Stimulated activated CD4-positive, alpha-beta T cell treated with anti-CD3 and anti-CD28 coated beads, Interleukin-2, amount 100 ng/mL, for 48 hours (primary cell): ENCODE data around the gene CDK5.
"Not testable (repeated sequence)": the region's sequence is repeated elsewhere in the genome, so short reads cannot be mapped to it uniquely, and the experiment has no call there.

Experiments used
- DNase-seq, 2 donors: peaks; one replicate each; pipeline ENCODE4 v3.0.0-alpha.2; 2020

The CDK5 gene

DNA sequence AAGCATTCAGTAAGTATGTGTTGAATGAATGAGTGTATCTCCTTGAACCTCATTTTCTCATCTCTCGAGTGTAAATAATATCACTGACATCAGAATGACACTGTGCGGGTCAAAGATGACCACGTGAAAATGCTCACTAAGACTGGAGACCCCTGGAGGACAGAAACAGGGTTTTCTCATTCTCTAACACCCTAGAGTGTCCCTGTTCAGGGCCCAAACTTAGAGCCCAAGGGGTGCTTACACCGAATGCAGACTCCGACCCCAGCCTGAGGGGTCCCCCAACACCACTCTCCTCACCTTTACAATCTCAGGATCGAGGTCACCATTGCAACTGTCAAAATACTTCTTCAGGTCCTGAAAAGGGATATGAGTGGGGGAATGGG is 1.4 kb downstream of the CDK5 start:
- no peak for DNase-seq

DNA sequence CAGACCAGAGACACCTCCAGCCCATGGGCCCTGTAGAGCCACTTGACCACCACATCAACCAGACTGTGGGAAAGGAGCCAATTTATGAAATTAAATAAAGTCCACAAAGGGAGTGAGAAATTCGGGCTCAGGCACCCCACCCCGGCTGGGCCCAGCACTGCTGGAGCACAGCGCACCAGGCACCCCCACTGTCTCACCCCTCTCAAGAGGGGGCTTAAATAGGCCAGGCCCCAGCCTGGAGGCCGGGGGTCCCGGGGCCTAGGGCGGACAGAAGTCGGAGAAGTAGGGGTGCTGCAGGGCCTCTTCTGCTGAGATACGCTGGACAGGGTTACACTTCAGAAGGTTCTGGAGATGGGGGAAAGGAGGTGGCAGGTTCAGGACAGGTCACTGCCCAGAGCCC is 3.9 kb downstream of the CDK5 start:
- DNase-seq: no peak

DNA sequence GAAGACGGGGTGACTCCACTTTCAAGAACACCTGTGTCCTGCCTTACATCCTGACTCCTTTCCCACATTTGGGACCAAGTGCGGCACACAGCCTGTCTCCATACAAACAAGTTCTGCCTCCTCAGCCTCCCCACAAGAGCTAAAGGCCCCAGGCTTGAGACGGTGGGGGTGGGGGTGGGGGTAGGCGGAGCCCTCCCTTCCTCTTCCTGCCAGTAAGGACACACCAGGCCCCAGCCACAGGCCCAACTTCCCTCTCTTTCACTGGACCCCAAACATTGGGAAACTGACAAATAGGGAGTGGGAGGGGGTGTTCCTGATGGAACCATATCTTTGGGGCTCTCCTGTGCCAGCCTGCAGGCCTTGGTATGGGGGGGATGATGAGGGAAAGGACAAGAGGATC is 4.6 kb downstream of the CDK5 start:
- DNase-seq: no peak

DNA sequence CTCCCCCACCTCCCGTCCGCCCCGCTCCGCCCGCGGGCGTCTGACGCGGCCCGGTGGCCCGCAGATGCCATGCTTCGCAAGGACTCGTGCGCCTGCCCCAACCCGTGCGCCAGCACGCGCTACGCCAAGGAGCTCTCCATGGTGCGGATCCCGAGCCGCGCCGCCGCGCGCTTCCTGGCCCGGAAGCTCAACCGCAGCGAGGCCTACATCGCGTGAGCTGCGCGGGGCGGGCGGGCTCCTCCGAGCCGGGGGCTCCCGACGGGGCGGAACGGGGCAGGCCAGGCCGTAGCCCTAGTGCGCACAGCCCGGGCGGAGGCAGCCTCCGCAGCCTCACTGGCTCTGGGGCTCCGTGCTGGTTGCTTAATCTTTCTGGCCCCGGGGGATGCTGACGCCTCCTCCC is 6.6 kb downstream of the CDK5 start:
- peak; percentile 35 to 43 for DNase-seq

DNA sequence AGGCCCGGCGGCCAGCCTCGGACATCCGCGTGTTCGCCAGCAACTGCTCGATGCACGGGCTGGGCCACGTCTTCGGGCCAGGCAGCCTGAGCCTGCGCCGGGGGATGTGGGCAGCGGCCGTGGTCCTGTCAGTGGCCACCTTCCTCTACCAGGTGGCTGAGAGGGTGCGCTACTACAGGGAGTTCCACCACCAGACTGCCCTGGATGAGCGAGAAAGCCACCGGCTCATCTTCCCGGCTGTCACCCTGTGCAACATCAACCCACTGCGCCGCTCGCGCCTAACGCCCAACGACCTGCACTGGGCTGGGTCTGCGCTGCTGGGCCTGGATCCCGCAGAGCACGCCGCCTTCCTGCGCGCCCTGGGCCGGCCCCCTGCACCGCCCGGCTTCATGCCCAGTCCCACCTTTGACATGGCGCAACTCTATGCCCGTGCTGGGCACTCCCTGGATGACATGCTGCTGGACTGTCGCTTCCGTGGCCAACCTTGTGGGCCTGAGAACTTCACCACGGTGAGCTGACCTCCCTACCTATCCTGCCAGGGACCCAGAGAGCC is 8.7 kb downstream of the CDK5 start:
- no peak for DNase-seq

DNA sequence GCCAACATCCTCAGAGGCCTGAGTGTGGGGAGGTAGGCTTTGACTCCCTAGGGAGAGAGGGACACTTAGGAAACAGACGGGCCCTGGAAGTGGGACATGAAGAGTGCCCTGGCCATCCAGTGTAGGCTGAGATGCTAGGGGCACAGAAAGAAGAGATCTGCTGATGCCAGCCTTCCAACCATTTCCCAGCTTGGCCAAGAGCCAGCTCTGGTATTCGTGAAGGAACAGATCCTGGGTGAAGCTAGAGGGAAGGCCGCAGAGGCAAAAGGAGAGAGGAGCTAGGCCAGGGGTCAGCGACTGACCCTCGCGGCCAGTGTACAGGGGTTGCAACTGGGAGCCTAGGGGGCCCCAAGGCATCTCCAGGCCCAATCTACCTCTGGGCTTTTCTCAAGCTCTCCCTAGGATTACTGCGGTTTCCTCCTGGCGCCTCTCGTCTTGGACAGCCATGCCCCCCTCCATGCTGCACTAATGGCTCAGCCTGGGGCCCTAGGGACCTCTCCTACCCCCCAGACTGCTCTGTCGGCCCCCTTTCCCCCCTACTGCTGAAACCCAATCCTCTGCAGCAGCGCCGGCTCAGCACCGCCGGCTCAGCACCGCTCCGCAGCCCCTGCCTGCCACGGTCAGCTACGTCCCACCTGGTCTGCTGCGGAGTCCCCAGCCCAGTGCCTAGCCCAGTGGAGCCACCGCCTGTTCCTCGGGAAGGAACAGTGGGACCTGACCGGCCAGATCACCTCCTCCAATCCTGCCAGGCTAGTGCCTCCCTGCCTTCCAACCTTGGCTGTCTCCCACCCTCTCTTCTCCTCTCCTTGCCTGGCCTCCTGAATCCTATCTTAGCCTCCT is 9.5 kb downstream of the CDK5 start, which contains the start of gene ASIC3:
Gene ASIC3 (plus strand): TSS at position 556 of the 840 bp plus-strand sequence. CDS start 355 bp downstream, outside the sequence.
- DNase-seq: no peak

DNA sequence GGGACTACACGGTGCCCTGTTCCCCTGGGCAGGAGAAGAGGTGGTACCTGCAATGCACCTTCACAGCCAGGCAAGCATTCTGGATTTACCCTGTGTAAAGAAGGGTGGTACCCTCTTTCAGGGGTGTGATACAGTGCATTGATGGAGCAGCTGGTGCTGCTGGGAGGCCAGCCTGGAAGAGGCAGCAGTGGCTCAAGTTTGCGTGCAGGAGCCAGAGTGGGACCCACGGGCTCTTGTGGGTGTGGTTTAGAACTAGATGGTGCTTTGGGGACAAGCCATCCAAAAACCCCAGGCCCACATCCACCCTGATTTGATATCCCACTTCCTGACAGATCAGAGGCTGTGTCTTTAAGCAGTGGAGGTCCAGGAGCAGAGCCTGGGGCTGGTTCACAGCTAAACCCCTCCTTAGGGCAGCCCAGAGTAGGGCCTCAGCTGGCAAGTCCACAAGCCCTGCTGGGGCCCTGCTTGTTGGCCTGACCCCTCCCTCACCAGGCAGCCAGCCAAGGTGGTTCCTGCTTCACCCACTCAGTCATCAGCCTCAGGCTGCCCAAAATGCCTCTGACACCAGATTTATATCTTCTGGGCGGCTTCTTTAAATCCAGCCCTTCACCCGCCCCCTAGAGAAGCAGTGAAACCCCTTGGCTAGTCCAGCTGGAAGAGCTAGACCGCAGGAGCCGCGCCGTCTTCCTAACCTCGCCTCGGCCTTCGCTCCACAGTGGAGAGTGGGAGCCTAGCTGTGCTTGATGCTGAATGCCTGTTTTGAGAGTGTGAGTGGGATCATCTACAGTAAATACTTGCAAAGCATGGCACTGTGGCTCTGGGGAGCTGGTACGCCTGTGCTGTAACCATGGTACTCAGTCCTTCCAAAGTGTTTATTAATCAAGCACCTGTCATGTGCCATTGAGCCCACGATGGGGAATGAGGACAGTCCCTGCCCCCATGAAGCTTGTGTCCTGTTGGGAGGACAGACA is 10.8 kb downstream of the CDK5 start:
- DNase-seq: no peak

DNA sequence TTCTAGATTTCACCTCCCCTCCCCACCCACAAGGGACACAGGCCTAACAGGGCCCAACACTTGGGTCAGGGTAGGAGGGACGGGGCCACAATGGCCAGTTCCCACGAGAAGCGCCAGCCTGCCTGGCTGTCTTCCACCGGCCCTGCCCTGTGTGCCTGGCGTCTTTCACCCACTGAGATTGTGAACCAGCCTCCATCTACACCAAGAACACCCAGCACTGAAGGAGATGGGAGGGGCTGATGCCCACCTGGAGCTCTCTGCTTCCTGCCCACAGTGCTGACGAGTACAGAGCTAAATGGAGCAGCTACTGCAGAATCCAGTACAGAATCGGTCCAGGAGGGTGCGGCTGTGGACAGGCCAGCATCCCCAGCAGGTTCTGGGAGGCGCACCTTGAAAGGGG is 11.7 kb downstream of the CDK5 start:
- no peak for DNase-seq

DNA sequence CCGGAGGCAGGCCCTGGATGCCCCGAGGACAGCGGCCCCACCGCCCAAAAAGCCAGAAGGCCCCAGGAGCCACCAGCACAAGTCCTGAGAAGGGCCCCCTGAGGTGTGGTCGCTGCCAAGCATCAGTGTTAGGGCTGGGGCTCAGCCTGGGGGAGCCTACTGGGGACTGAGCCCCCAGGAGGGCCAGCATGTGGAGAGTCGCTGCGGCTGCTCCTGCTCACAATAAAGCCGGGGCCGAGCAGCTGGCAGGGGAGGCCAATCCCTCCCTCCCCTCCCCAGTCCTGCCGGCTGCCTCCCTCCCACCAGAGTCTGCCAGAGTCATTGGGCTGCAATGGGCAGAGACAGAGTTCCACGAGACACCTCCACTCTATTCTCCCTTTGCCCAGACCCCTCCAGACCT is 12.4 kb downstream of the CDK5 start:
- DNase-seq: no peak

DNA sequence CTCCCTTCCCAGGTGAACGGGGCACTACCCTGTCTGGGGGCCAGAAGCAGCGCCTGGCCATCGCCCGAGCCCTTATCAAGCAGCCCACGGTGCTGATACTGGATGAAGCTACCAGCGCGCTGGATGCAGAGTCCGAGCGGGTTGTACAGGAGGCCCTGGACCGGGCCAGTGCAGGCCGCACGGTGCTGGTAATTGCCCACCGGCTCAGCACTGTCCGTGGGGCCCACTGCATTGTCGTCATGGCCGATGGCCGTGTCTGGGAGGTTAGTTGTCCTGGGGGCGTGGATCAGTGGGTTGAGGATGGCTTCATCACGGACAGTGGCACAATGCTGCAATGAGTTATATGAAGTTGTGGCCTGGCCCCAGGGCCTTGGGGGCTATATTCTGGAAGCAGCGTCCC is 13.7 kb downstream of the CDK5 start:
- no peak for DNase-seq

DNA sequence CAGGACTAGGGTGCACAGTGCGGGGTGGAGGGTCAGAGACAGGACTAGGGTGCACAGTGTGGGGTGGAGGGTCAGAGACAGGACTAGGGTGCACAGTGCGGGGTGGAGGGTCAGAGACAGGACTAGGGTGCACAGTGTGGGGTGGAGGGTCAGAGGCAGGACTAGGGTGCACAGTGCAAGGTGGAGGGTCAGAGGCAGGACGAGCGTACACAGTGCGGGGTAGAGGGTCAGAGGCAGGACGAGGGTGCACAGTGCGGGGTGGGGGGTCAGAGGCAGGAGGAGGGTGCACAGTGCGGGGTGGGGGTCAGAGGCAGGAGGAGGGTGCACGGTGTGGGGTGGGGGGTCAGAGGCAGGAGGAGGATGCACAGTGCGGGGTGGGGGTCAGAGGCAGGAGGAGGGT is 14.2 kb downstream of the CDK5 start:
- DNase-seq: not testable (repeated sequence)

DNA sequence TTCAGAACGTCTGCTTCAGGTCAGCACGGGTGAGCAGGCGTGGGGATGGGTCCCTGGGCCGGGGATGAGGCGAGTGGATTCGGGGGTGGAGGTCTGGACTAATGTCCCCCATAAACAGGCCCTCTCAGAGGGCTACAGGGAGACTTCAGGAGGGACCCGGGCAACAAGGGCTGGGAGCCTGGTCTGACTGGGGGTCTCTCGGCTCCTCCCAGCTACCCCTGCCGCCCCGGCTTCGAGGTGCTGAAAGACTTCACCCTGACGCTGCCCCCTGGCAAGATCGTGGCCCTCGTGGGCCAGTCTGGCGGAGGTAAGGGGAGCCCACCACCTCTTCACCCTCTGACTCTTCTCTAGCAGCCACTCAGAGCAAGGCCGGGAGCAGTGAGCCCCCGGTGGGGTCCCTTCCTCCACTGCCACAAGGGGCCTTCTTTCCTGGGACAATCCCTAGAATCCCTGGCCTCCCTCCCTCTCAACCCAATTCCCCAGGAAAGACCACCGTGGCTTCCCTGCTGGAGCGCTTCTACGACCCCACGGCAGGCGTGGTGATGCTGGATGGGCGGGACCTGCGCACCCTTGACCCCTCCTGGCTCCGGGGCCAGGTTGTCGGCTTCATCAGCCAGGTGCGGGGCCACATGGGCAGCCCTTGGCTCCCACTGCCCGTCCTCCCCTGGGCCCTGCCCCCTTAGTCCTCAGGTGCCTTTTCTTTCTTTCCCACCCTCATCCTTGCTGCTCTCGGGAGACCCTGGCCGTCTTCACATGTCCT is 16.9 kb downstream of the CDK5 start:
- no peak for DNase-seq

DNA sequence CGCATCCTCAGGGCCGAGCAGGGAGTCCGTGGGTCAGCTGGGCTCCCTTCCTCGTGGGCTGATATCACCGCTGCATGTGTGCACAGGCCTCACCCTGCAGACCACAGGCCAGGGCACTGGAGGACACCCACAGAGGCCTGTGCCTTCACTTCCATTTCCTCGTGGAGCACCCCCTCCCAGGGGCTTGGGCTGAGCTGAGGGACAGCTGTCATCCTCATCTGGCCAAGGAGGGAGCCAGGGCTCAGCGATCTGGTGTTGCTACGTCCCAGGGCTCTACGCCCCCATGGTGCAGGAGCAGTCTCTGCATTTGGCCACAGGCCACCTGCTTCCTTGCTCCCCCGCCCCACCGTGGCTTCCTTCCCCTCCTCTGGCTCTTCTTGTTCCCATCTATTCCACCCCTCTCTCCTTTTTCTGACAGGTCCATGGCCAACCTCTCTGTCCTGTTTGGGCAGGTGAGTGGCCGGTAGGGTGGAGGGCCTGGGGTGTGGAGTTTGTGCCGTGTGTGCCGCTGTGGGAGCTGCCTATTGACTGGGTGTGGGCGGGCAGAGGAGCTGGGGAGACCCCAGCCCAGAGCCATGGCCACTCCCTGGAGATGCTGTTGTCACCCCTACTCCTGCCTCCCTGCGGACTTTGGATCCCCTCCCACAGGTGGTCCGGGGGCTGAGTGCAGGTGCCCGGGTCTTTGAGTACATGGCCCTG is 17.7 kb downstream of the CDK5 start:
- no peak for DNase-seq

DNA sequence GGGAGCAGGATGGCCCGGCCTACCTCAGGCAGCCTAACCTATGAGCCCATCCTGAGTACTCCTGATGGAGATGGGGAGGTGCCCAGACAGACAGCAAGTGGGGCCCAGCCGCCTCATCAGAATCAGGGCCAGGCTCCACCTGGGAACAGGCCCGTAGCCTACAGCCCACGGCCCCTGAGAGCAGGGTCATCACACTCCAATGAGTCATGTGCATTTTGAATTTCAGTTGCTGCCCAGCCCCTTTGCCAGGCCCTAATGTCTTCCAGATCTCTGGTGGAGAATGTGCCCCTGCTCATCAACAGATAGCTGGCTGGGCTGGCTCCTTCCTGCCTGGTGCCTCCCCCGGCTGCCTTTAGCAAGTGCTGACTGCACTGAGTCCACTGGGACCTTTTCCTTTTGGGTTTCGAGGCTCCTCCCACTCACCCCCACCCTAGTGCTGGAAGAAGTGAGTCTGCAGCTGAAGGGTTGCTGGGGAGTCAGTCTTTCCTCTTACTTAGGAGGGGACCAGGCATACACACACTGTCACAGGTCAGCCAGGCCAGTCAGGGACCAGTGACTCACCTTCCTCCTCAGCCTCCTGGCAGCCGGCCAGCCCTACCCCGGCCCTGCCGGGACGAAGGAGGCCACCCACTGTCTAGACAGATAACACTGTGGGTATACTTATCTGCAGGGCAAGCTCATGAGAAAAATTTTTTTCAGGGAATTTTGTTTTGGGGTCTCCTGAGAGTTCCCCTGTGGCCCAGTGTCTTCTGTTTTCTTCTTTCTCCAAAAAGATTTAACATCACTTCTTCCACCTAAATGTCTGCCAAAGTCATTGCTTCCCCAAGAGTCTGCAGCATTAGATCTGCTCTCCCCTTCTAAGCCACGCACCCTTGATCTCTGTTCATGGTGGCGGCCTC is 18.5 kb downstream of the CDK5 start:
- peak; percentile 65 to 70 for DNase-seq

DNA sequence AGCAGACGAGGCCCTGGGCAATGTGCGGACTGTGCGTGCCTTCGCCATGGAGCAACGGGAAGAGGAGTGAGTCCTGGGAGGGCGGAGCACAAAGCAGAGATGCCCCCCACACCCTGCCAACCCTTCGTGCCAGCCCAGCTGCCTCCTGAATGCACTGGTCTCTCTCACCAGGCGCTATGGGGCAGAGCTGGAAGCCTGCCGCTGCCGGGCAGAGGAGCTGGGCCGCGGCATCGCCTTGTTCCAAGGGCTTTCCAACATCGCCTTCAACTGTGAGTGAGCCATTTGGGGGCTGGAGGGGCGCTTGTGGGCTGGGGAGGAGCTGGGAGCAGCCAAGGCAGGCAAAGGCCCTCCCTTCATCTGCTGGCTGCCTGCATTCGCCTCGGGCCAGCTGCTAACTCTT is 21.8 kb downstream of the CDK5 start:
- no peak for DNase-seq

DNA sequence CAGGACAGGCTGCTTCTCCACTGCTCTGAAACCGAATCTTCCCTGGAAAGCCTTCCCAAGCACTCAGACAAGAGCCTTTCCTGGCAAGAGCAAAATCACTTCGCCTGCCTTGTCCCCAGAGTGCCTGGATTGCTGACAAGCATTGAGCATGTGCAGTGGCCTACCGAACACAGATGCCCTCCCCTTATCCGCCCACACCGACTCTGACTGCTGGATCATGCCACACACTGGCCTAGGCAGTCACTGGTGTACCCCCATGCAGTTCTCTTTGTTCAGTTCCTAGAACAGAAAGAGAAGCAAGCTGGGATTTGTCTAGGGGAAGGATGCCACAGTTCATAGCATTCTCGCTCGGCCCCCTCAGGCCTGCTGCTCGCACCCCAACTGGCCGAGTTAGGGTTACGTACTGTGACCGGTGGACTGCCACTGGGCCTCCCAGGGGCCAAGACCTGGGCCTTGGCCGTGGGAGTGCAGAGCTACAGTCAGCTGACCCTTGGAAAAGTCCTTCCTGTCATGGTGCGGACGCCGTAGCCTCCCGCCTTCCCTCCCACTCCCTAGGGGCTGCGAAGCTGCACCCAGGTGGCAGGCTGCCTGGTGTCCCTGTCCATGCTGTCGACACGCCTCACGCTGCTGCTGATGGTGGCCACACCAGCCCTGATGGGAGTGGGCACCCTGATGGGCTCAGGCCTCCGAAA is 22.5 kb downstream of the CDK5 start:
- DNase-seq: no peak

DNA sequence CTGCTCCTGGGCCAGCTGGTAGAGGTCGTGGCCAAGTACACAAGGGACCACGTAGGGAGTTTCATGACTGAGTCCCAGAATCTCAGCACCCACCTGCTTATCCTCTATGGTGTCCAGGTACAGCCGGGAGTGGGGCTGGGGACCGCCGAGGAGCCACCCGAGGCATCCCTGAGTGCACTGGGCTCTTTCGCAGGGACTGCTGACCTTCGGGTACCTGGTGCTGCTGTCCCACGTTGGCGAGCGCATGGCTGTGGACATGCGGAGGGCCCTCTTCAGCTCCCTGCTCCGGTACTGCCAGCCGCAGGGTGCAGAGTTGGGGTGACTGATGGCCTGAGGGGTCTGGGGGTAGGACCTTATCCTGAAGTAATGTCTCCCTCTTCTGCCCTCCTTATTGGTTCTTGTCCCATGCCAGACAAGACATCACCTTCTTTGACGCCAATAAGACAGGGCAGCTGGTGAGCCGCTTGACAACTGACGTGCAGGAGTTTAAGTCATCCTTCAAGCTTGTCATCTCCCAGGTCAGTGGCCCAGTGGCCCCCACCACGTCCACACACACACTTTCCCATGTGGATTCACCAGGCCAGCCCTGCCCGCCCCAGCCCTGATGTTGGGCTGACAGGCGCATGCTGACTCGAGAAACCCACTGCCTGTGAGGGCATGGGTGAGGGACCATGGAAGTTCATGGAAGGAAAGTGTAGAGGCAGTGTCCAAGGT is 23.2 kb downstream of the CDK5 start:
- no peak for DNase-seq

DNA sequence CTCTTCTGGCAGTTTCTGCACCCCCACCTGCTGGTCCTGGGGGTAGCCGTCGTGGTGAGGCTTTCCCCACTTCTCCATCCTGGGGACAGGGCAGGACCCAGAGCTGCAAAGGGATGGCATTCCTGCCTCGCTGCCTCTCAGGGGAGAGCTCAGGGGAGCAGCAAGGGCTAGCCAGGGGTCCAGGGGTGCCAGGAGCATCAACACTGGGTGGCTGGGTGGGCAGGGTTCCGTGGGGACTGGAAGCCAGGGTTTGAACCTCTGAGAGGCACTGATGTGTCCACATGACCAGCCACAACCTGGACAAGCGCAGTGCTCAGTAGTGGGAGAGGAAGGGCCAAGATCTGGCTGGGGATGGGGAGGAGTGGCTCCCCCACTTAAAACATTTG is 23.8 kb downstream of the CDK5 start:
- DNase-seq: no peak
